Measurements from ENCODE around the gene AGTRAP.
A peak's percentile ranks its signal among the peaks of the same experiment; 100 is the strongest.

The AGTRAP gene

GRCh38 chr1:11706292-11706691 lies 29.6 kb upstream of the AGTRAP start:
- no peak for DNase-seq (ENCODE audit: low read depth in 2 of 2)

DNA sequence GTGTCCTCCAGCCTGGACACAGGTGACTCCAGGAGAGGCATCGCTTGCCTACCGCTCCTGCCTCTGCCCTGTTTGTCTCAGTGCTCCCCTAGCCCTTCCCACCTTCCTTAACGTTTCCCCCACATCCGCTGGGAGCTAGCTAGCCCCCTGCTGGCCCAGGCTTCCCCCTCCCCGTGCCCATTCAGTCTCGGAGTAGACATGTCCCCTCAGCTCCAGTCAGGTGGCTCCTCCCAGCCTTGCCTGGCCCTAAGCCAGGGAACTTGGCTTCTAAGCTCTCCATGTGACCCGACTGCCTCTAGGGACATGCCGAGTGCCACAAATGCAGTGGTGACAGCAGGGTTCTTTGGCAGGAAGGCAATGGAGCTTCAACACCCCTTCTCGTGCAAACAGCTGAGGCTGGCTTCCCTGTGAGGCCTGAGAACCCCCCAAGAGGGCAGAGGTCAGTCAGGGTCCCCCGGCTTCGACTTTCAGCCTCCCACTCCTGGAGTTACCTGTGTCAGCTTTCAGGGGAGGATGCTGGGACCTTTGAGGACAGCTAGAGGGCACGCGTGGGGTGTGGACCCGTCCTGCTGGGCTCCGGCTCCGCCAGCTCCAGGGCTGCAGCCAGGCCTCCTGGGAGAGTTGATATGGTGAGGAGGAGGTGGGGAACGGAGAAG lies 28.2 kb upstream of the AGTRAP start:
- DNase-seq (ENCODE audit: low read depth in 2 of 2) = no peak

DNA sequence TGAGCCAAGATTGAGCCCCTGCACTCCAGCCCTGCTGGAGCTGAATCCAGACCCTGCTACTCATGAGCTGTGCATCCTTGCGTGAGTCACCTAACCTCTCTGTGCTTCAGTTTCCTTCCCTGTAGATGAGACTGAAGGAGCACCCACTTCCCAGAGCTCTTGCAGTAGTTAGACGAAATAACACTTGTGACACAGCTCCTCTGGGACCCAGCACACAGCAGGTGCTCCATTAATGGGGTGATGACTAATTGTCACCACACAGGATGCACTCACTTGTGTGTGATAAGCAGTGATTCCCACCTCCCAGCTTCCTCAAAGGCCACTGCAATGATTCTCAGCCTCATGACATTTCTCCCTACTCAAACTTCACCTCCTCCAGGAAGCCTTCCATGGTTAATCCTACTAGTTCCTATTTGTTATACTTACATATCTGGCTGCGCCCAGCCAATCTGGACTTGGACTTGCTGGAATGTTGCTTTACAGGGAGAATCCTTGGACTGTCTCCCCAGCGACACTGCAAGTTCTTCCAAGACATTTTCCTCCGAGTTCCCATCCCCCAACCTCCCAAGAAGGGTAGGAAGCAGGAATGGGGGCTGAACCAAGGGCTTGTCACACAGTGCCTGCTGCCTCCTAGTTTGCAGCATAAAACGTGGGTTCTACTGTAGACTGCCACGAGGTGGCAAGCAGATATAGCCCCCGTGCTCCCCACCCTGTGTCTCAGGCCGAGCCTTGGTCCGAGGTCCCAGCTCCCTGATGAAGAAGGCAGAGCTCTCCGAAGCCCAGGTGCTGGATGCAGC lies 27.2 kb upstream of the AGTRAP start:
- no peak for DNase-seq (ENCODE audit: low read depth in 2 of 2)

- DNase-seq (ENCODE audit: low read depth in 2 of 2) = no peak
Observed at GRCh38 chr1:11711490-11711889, 24.4 kb upstream of the AGTRAP start.

DNA sequence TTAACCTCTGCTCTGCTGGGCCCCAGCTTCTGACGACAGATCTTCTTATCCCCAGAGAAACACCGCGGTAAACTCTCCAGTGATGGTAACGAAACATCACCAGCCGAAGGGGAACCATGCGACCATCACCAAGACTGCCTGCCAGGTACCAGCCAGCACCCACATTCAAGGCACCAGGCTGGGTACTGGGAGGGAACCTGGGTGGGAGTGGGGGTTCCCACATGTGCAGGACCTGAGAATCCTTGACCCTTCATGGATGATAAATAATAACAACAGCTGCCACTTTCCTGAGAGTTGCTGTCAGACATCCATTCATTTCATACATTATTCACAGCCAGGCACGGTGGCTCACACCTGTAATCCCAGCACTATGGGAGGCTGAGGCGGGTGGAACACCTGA lies 23.7 kb upstream of the AGTRAP start:
- no peak for DNase-seq (ENCODE audit: low read depth in 2 of 2)

GRCh38 chr1:11713095-11713494 lies 22.8 kb upstream of the AGTRAP start:
- no peak for DNase-seq (ENCODE audit: low read depth in 2 of 2)

- DNase-seq (ENCODE audit: low read depth in 2 of 2) = no peak
Observed at GRCh38 chr1:11714831-11715575, 20.9 kb upstream of the AGTRAP start.

DNA sequence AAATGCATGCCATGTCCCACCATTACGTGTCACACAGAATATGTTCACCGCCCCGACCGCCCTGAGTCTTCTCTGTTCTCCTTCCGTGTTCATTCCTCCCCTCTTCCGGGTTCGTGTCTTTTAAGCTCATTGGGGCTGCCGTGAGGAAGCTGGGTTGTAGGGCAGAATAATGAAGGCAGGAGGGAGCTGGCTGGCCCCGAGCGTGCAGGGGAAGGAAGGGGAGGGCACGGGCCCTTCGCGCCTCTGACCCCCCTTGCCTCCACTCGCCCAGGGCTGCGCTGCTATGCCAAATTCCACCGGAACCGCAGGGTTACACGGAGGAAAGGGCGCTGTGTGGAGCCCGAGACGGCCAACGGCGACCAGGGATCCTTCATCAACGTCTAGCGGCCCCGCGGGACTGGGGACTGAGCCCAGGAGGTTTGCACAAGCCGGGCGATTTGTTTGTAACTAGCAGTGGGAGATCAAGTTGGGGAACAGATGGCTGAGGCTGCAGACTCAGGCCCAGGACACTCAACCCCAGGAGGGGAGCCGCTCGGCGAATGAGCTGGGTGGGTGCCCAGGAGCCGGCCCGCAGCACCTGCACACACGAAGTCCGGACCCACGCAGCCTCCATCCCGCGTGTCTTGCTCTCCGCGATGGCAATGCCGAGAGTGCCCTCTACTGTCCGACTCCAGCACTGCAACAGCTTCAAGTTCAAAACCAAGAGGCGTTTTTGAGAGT lies 16.5 kb upstream of the AGTRAP start:
- DNase-seq (ENCODE audit: low read depth in 2 of 2) = peak; percentile 73 to 81

DNA sequence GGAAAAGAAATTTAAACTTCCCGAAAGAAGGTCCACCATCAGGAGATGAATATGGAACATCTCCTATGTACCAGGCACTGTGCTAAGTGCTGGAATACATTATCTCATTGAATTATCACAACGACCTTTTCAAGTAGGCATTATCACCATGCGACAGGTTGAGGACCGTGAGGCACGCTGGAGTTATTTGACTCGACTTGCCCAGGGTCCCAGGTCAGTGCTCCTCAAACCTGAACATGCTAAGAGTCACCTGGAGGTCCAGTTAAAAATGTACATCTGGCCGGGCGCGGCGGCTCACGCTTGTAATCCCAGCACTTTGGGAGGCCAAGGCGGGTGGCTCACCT lies 15.9 kb upstream of the AGTRAP start:
- no peak for DNase-seq (ENCODE audit: low read depth in 2 of 2)

DNA sequence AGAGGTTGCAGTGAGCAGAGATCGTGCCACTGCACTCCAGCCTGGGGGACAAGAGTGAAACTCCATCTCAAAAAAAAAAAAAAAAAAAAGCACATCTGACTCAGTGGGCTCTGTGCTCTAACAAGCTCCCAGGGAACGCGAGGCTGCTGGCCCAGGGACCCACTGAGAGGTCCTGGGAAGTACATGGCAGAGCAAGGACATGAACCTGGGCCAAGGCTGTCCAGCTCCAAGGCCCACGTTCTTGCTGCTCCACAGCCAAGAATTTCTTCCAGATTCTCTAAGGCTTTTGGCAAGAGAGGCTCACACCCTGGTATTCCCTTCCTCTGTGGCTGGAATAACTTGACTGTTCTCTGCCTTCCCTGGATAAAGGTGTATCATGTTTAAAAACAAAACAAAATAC lies 15.4 kb upstream of the AGTRAP start:
- DNase-seq (ENCODE audit: low read depth in 2 of 2) = no peak

- no peak for DNase-seq (ENCODE audit: low read depth in 2 of 2)
Observed at GRCh38 chr1:11721311-11721710, 14.6 kb upstream of the AGTRAP start.

- no peak for DNase-seq (ENCODE audit: low read depth in 2 of 2)
Observed at GRCh38 chr1:11722538-11722937, 13.4 kb upstream of the AGTRAP start.

GRCh38 chr1:11725616-11726015 lies 10.3 kb upstream of the AGTRAP start:
- no peak for DNase-seq (ENCODE audit: low read depth in 2 of 2)

GRCh38 chr1:11727119-11727518 lies 8.8 kb upstream of the AGTRAP start:
- no peak for DNase-seq (ENCODE audit: low read depth in 2 of 2)

- no peak for DNase-seq (ENCODE audit: low read depth in 2 of 2)
Observed at GRCh38 chr1:11728126-11728806, 7.7 kb upstream of the AGTRAP start.

- DNase-seq (ENCODE audit: low read depth in 2 of 2) = no peak
Observed at GRCh38 chr1:11729155-11729497, 6.8 kb upstream of the AGTRAP start.

DNA sequence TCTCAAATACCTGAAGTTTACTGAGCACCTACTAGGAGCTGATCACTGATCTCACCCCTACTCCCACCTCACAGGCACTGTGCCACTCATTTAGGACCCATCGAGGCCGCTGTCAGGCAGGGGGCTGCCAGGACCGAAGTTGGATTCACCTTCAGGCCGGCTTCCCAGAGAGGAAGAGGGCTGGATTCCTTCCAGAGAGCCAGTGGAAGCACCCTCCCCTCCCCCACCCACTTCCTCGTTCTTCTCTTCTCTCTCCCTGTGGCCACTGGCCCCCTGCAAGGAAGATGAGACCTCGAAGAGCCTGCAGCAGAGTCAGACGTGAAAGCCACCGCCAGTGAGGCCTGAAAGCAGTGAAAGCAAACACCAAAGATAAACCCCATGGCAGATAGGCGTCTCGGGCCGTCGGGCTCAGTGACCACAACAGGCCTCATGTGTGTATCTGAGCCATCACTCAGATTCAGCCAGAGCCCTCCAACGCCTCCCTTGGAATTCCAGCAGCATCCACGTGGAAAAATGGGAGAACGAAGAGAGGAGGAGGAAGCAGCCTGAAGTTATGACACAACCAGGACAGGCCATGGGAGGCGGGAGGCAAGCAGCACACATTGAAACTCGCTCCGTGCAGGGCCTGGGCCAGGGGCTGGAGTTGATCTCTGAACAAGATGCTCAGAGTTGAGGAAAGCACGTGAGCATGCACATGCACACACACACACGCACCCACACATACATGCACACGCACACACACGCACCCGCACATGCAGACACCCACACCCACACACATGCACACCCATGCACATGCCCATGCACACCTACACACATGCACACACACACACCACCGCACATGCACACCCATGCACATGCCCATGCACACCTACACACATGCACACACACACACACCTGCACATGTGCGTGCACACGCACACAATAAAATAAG lies 6.2 kb upstream of the AGTRAP start:
- DNase-seq (ENCODE audit: low read depth in 2 of 2) = no peak

GRCh38 chr1:11730429-11730891 lies 5.5 kb upstream of the AGTRAP start:
- DNase-seq (ENCODE audit: low read depth in 2 of 2) = no peak

- no peak for DNase-seq (ENCODE audit: low read depth in 2 of 2)
Observed at GRCh38 chr1:11731691-11732283, 4.1 kb upstream of the AGTRAP start.

- DNase-seq (ENCODE audit: low read depth in 2 of 2) = no peak
Observed at GRCh38 chr1:11733306-11733705, 2.6 kb upstream of the AGTRAP start.

Measured in stimulated activated CD4-positive, alpha-beta T cell treated with anti-CD3 and anti-CD28 coated beads, Interleukin-4, amount 100 ng/mL, for 48 hours (primary cell).